Renal pelvis (tissue), 4 donors: ENCODE results near the gene DDA1. TPM values are rescaled to one million over a fixed set of nuclear protein-coding genes. Genes with fewer than 3 reads are reported as not detected.
A peak's percentile ranks its signal among the peaks of the same experiment; 100 is the strongest.

Source experiments
- DNase-seq: peaks from one replicate; pipeline ENCODE4 v3.0.0-alpha.2; 2013
- polyA plus RNA-seq, 3 donors: library from polyadenylated mRNA; unstranded; fragments of 120-200 nt; gene quantifications; one replicate each; pipeline ENCODE4 v1.2.1, GENCODE V29; 2013; ENCODE audit not compliant: insufficient read length in 3 of 3

DDA1 gene
- polyA plus RNA-seq, 3 donors, result 34.6 to 42.5 (median 40.7) TPM

DNA sequence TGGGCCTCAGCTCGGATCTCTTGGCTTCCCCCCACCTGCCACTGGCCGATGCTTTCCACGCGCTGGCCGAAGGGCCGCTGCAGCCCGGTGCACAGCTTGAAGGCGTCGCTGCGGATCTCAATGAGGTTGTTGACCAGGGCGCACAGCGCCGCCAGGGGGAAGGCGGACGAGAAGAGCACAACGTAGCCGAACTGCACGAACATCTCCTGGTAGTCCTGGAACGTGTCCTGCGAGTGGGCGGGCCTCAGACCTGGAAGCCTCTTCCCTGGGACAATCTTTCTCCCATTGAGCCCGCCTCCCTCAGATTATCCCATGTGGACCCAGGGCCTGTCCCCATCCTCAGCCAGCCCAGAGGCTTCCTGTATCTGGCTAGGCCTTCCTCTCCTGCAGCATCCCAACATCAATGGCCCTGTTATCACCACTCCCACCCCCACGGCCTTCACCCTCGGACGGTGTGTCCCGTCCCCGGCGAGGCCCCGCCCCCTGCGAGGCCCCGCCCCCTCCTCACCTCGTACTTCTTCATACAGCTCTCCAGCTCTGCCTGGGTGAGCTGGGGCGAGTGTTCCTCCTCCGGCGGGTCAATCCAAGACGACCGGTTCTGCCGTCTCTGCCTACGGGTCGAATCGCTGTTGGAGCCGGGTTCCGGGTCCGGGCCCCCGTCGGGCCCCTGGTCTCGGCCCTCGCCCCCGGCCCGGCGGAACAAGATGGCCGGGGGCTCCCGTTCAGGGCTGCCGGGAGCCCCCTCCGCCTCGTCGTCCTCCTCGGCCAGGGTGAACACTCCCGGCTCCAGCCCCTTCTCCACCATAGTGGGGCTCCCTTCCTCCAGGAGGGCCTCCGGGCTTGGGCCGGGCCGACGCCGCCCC is 18.5 kb downstream of the DDA1 start:
- DNase-seq, result peak; percentile 80

DNA sequence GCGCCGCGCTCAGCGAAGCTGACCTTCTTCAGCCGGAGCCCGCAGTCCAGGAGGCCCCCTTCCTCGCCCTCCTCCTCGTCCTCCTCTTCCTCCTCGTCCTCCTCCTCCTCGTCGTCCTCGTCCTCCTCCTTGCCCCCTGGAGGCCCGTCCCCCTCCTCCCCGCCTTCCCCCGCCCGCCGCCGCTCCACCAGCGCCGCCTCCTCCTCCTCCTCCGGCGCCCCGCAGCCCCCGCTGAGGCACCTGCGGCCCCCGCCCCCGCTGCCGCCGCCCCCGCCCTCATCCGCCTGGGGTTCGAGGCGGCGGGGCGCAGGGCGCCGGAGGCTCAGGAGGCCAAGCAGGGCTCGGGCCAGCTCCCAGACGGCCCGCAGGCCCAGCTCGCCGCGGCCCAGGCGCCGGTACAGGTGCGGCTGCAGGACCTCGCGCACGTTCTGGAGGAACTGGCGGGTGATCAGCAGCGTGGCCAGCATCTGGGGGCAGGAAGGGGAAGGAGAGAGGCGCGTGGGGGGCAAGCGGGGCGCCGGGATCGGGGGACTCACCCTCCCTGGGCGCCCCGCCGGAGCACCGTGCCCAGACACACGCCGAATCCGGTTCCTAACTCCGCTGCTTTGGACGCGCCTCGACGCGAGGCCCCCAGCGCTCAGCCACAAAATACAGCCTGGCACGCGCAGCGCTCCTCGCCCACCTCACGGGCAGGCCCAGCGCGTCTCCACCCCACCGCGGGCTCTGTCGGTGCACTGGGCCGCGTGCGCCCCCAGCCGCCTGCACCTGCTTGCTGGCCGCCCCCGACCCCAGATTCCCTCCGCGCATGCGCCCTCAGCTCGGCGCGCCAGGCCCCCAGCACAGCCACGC is 19.4 kb downstream of the DDA1 start:
- no peak for DNase-seq

DNA sequence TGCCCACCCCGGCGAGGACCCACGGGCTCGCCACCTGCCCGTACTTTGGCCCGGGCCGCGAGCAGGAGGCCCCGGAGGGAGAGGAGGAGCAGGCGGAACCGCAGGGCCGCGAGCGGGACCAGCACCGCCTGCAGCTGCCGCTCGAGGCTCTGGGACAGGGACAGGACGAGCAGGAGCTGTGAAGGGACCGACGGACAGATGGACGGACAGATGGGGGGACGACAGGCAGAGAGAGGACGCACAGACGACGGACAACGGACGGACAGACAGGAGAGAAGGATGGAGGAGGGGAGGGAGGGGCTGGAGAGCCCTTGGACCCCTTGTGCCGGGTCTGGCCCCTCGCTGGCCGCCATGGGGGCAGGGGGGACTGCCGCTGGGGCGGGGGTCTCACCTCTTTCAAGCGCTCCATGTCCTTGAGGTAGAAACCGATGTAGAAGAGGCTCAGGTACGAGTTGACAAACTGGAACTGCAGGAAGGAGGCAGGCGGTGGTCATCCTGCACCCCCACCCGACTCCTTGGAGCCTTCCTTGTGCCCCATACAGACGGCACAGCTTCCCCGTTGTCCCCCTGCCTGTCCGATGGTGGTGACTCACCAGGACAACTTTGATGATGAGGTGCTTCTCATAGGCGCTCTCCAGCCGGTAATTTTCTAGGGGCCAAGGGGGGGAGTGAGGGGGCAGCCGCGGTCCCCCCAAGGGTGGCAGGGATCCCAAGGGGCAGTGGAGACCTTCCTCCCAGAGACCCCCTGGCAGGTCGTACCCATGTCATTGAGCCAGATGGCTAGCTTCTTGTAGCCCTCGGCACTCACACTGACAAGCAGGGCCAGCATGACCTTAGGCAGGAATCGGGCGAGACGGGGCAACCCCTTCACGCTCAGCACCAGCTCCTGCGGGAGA is 20.3 kb downstream of the DDA1 start:
- DNase-seq, result no peak

DNA sequence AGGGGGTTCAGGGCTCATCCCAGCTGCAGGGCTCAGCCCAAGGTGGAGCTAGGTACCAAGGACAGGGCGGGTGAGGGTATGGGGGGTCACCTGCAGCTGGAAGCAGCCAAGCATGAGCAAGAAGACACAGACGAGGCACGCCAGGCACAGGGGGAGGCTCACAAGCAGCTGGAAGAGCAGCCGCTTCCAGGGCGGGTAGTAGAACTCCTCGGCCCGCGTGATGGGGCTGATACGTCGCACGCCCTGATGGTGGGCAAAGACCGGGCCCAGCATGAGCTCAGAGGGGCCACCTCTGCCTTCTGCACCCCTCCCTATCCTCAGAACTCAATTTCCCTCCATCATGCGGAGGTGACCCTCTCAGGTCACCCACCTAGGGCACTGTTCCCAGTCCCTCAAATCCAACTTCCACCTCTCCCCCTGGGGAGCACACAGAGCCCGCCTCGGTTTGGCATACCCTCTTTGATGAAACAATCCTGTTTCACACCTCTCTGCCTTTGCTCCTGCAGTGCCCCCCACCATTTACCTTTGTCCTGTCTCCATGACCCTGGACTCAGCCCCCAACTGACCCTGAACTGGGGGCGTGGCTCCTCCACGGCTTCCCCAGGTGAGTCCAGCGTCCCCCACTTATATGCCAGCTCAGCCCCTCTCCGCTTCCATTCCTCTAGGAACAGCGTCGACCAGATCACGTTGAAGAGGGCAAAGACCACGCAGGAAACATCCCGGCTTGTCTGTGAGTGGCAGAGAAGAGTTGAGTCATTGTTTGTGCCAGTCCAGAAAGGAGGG is 21.1 kb downstream of the DDA1 start:
- no peak for DNase-seq

DNA sequence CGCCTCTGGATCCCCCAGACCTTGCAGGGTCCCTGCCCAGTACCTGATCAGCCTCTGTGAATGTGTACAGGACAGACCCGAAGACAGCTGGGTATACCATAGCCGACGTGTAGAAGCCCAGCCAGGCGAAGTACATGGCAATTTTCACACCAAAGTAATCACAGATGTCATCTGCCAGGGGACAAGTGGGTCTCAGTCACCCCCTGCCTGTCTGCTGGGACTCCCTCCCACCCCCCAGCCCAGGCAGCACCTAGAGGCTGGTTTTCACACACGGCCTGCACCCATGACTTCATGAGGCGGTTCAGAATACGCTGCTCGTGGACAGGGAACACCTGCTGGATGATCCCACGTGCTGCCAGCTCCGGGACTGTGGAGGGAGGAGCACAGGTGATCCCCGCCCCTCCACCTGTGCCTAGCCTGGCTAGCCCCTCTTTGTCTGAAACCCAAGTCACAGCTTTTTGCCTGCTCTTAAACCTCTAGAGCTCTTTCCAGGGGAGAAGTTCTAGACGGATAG is 21.7 kb downstream of the DDA1 start:
- DNase-seq, result no peak

DNA sequence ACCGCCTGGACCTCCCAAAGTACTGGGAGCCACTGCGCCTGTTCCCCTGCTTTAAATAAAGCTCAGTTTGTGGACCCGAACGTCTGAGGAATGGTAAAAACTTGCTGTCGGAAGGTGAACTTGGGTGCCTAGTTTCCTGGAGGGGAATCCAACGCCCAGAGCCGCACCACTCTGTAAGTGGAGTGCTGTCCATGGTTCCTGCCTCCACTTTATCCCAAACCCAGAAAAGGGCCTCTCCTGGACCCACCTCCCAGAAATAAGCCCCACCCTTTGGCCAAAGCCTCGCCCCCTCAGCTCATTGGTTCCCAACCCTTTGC is 23.0 kb downstream of the DDA1 start:
- no peak for DNase-seq

DNA sequence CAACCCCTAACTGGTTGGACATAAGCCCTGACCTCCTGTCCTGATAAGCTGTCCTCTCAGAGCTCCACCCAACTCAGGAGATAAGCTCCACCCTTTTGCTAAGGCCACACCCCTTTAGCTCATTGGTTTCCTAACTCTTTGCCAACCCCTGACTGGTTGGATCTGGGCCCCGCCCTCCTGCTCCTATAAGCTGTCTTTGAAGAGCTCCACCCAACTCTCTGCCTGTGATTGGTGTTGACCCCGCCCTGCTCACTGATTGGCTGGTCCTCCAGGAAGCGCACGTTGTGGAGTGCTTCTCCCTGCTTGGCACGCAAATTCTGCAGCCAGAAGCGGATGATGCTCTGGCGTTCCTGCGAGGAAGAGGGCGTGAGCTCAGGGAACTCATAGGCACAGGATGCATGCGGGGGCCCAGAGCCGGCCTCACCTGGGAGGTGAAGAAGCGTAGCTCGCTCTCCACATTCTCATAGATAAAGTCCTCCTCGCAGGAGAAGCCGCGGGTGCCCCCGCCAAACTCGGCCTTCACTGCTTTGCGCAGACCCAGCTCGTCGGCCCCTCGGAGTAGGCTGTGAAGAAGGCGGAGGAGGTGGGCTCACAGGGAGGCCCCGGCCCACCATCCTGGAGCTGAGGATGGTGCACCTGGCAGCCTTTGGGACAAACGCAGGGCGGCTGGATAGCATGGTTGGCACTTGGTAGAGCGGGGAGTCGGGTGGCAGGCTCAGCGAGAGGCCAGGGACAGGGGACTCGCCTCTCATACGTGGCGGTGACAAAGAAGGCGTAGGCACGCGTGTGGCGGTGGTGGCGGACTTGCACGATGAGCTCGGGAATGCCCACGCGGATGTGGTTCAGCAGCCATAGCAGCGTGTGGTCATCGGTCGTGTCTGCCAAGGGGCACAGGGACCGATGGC is 23.6 kb downstream of the DDA1 start:
- DNase-seq, result no peak

DNA sequence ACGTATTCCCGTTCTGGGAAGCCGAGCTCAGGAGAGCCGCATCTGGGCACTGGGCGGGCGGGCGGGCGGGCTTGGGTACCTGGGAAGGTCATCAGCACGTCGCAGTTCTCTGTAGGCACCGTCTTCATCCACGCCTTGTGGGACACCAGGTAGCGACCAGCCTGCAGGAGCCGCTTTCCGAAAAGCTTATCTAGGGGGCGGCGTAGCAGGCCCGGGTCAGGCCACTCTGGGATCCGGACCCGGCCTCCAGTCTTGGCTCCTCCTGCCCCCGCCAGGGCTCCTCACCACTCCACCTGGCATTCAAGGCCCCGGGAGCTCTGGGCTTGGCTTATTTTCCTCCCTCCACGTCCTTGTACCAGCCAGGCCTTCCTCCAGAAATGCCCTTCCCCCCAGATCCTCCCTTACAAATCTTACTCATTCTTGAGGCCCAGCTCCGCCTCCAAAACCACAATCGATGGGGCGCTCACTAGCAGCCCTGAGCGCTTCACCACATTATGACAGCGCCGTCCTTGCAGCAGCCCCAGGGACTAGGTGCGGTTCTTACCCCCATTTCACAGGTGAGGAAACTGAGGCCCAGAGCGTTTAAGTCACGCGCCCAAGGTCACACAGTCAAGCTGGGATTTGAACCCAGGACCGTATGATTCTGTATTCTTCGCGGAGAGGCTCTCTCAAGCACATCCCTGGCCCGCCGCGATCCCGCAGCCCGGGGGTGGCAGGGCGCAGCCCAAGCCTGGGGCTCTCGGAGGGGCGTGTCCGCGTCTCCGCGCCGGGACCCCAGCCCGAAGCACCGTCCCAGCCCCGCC is 24.4 kb downstream of the DDA1 start:
- DNase-seq, result no peak

DNA sequence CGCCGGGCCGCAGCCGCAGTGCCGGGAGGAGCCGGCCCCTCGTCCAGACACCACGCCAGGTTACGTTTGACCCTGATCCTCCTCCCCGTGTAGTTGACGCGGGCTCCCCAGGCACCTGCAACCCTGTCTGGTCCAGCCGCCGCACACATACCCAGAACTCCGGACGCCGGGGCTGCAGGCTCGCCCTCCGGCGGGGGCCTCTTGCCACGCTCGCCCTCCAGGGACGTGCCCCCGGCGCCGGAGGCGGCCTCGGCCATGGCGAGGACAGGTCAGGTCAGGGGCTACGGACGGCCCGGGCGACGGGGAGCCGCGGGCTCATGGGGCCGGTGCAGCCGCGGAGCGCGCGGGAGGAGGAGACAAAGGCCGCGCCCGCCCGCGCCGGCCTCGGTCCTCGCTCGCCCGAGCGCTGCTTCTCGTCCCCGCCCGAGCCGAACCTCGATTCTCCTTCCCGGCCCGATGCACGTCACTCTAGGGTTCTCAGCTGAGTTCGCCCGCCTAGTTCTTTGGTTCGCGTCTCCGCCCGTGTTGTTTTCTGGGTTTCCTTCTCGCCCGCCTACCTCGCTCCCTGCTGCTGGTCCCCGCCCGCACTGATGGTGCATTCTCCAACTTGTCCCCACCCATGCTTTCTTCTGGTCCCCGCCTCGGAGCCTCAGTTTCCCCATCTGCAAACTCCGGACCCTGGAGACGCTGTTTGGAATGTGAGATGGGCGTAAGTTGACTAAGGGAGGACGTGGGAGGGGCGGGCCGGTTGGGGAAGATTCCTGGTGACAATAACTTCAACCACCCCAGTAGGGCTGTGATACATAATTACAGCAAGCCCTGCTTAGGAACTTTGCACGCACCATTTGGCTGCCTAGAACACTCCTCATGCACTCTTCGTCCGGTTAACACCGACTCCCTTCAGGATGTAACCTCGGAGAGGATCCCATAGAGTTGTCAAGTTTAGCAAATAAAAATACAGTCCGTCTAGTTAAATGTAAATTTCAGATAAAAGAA is 25.3 kb downstream of the DDA1 start, which contains the start of gene ANO8:
ANO8 (minus strand) TSS at position 442 of the 996 bp plus-strand sequence; CDS start at position 257, 185 bp downstream.
- peak; percentile 98 for DNase-seq

DNA sequence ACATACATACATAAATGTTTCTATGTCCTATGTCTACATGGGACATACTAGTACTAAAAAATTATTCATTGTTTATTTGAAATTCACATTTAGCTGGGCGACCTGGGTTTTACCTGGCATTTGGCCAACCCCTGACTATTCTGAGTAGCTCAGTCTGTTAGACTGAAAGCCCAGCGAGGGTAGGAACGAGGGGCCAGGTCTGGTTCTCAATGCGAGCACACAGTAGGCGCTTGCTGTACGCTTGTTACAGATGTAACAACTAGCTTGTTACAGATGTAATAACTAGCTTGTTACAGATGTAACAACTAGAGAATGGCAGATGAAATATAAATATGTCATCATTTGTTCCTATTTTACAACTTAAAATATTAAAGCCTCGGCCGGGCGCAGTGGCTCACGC is 26.2 kb downstream of the DDA1 start:
- DNase-seq, result no peak

DNA sequence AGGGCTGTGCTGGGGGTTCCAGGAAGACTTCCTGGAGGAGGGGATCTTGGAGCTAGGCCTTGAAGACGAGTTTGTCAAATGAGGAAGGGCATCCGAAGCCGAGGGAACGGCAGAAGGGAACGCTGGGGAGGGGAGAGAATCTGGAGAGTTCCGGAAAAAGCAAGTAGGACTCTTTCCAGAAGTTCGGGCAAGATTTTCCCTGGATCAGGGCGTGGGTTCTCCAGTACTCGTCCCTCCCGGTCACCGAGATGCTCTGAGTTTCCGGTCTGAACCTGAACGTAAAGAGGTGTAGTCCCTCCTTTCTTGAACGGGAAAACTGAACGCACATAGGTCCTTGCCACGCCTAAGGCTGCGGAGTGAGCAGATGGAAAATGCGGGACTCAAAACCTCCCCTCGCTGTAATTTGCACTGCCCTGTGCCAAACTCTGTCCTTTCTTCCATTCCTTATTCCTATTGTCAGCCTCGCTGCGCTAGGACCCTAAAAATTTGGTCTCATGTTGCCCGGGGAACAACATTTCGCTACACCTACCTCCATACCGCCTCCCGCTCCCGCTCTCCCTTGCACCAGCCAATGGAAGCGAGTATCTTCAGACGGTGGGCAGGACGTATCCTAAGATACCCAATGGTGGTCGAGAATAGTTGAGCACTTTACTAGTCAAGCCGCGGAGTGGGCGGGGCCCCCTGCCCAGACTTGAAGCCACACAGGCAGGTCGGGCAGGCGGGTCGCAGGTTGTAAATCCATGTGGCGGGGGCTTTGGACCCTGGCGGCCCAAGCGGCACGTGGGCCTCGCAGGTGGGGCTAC is 27.7 kb downstream of the DDA1 start, which contains the start of gene GTPBP3:
GTPBP3 (plus strand) TSS at position 682 of the 803 bp plus-strand sequence; CDS start at position 741, 59 bp downstream.
- DNase-seq, result peak; percentile 98

DNA sequence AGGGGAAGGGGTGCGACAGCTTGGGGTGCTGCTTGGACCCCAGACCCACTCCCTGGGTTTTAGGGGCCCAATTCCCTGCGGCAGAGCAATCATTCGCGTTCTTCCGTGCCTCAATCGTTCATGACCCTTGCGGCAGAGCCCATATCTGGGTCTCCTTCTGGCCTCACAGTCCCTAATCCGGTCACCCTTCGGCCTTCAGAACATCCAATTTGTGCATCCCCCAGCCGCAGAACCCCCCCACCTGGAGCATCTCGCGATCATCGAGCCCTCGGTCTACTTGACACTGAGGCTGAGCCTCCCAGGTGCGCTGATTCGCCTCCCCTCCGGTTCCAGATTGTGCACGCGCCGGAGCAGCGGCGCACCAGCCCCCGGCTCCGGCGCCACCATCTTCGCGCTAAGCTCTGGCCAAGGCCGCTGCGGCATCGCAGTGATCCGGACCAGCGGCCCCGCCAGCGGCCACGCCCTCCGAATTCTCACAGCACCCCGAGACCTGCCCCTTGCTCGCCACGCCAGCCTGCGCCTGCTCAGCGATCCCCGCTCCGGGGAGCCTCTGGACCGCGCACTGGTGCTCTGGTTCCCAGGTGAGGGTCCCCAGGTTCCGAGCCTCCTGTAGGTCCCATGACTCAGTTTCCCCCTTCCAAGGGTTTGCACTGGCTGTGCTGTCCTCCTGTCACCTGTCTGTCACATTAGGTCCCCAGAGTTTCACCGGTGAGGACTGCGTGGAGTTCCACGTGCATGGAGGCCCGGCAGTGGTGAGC is 28.5 kb downstream of the DDA1 start:
- no peak for DNase-seq

DNA sequence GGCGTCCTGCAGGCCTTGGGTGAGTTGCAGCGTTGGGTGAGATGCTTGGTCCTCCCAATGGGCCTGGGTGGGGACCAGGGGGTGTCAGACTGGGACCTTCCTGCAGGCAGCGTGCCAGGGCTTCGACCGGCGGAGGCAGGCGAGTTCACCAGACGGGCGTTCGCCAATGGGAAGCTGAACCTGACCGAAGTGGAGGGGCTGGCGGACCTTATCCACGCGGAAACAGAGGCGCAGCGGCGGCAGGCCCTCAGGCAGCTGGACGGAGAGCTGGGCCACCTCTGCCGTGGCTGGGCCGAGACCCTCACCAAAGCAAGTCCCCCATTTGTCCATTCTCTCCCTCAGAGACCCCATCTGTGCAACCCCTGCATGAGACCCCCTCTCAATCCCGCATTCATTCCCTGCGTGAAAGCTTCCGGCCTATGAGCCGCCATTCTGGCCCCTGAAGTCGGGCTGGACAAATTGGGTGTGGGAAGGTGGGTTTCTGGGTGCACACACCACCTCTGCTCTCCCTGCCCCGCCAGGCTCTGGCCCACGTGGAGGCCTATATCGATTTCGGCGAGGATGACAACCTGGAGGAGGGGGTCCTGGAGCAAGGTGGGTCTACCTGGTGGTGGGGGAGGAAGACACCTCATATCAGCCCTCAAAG is 29.2 kb downstream of the DDA1 start:
- DNase-seq, result no peak

DNA sequence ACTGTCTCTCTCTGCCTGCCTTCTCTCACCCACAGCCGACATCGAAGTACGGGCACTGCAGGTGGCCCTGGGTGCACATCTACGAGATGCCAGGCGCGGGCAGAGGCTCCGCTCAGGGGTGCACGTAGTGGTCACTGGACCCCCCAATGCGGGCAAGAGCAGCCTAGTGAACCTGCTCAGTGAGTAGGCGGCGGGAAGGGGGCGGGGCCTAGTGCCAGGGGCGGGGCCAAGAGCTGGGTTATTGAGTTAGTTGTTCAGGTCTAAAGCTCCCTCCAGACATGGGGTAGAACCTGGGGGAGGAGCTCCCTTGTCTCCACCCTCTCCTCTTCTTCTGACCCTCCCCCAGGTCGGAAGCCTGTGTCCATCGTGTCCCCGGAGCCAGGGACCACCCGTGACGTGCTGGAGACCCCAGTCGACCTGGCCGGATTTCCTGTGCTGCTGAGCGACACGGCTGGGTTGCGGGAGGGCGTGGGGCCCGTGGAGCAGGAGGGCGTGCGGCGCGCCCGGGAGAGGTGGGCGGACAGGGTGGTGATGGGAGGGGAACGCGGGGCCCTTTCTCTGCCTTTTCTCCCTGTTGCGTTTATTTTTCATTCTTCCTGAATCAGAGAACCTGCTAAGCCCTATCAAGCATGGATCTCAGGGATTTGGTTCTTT is 29.9 kb downstream of the DDA1 start:
- no peak for DNase-seq
